SK-N-SH (cell line): Measurements from ENCODE around the gene ENOX1. TPM values are rescaled to one million over a fixed set of nuclear protein-coding genes. Genes with fewer than 3 reads are reported as not detected.

Experiments
- CTCF ChIA-PET: fragments of 300-600, 350-600 bp; formaldehyde crosslinking; extraction: SDS; loops from one replicate; lab custom pipeline; 2021; lab: Yijun Ruan, JAX
- POLR2A ChIA-PET: fragments of 350-600 bp; sonication (Branson Sonifier 250); formaldehyde crosslinking; extraction: SDS; loops from one replicate; lab custom pipeline; 2020; ENCODE audit warnings: antibody characterized with exemption, inconsistent platforms; lab: Yijun Ruan, JAX
- DNase-seq: peaks from one replicate; pipeline ENCODE4 v3.0.0; 2012
- H2AFZ ChIP-seq: fragments of 200-600 bp; sonication (generic); 2 replicates; pipeline ENCODE4 v1.8.1; 2016; ENCODE audit warnings: antibody characterized with exemption, mild to moderate bottlenecking, low read depth
- H3F3A ChIP-seq: fragments of 200-600 bp; sonication (generic); replicated peaks from 2 replicates; pipeline ENCODE3; 2016; ENCODE audit warnings: antibody characterized with exemption, mild to moderate bottlenecking; ENCODE audit not compliant: insufficient read depth
- H3K27ac ChIP-seq, 2 experiments: fragments of 200-500 bp in 1 of 2; fragments of 200-600 bp in 1 of 2; sonication (Bioruptor generic) in 1 of 2; sonication (generic), shearing (Covaris generic) in 1 of 2; 2 replicates each; pipeline versions ENCODE4 v1.5.1 to v1.6.1; 2014 to 2016; ENCODE audit warnings: low read depth in 2 of 2, inconsistent platforms in 1 of 2, low read length in 1 of 2, mild to moderate bottlenecking in 1 of 2, mixed read lengths in 1 of 2
- H3K27me3 ChIP-seq: fragments of 200-600 bp; sonication (generic), shearing (Covaris generic); 2 replicates; pipeline ENCODE4 v1.6.1; 2016; ENCODE audit warnings: mixed run types; ENCODE audit not compliant: insufficient read depth
- H3K36me3 ChIP-seq, 2 experiments: fragments of 200-500 bp in 1 of 2; fragments of 200-600 bp in 1 of 2; sonication (Bioruptor generic) in 1 of 2; sonication (generic) in 1 of 2; replicated peaks in 1 of 2; 2 replicates each; pipeline versions ENCODE3 to v1.5.1; 2014 to 2016; ENCODE audit warnings: low read length in 1 of 2, mild to moderate bottlenecking in 1 of 2; ENCODE audit not compliant: insufficient read depth in 2 of 2, control insufficient read depth in 1 of 2
- H3K4me1 ChIP-seq, 2 experiments: fragments of 200-500 bp in 1 of 2; fragments of 200-600 bp in 1 of 2; sonication (Bioruptor generic) in 1 of 2; sonication (generic), shearing (Covaris generic) in 1 of 2; 2 replicates each; pipeline versions ENCODE4 v1.5.1 to v1.6.1; 2014 to 2016; ENCODE audit warnings: low read depth in 1 of 2, low read length in 1 of 2, mixed run types in 1 of 2; ENCODE audit not compliant: insufficient read depth in 2 of 2, control insufficient read depth in 1 of 2
- H3K4me2 ChIP-seq: fragments of 200-600 bp; sonication (generic), shearing (Covaris generic); 2 replicates; pipeline ENCODE4 v1.6.1; 2017; ENCODE audit warnings: mixed run types
- H3K4me3 ChIP-seq, 2 experiments: fragments of 200-500 bp in 1 of 2; fragments of 200-600 bp in 1 of 2; sonication (Bioruptor generic) in 1 of 2; sonication (generic), shearing (Covaris generic) in 1 of 2; 2 replicates each; pipeline versions ENCODE4 v1.5.1 to v1.8.1; 2014 to 2016; ENCODE audit warnings: low read depth in 2 of 2, inconsistent platforms in 1 of 2, low read length in 1 of 2, mild to moderate bottlenecking in 1 of 2, mixed read lengths in 1 of 2, moderate library complexity in 1 of 2
- H3K79me2 ChIP-seq: fragments of 200-600 bp; sonication (generic); 2 replicates; pipeline ENCODE4 v1.8.1; 2017; ENCODE audit warnings: mild to moderate bottlenecking; ENCODE audit not compliant: insufficient read depth
- H3K9ac ChIP-seq: fragments of 200-600 bp; sonication (generic); 2 replicates; pipeline ENCODE4 v1.6.1; 2017; ENCODE audit warnings: mixed run types
- H3K9me2 ChIP-seq: fragments of 200-600 bp; sonication (generic); 2 replicates; pipeline ENCODE4 v1.6.1; 2017; ENCODE audit warnings: mixed run types
- H3K9me3 ChIP-seq: fragments of 200-600 bp; sonication (generic); 2 replicates; pipeline ENCODE4 v1.6.1; 2017; ENCODE audit warnings: mixed run types, mild to moderate bottlenecking, moderate library complexity
- H4K20me1 ChIP-seq: fragments of 200-600 bp; sonication (generic); 2 replicates; pipeline ENCODE4 v1.6.1; 2017; ENCODE audit warnings: mild to moderate bottlenecking, mixed run types; ENCODE audit not compliant: insufficient read depth
- CTCF ChIP-seq: fragments of 200-600 bp; sonication (generic); IDR thresholded peaks from 2 replicates; pipeline ENCODE4 v1.6.1; 2017; ENCODE audit warnings: antibody characterized with exemption, mild to moderate bottlenecking, moderate library complexity
- ELF1 ChIP-seq: IDR thresholded peaks from 2 replicates; pipeline ENCODE4 v1.4.0; 2012
- EP300 ChIP-seq, 2 experiments: IDR thresholded peaks; 2 replicates each; pipeline versions ENCODE4 v1.4.0 to v1.6.1; 2012; ENCODE audit warnings: borderline replicate concordance in 1 of 2, low read depth in 1 of 2, low read length in 1 of 2
- FOSL2 ChIP-seq: IDR thresholded peaks from 2 replicates; pipeline ENCODE4 v1.4.0; 2012; ENCODE audit warnings: low read depth, mild to moderate bottlenecking, moderate library complexity, borderline replicate concordance
- FOXJ3 ChIP-seq: sonication (generic); formaldehyde crosslinking; IDR thresholded peaks from 2 replicates; pipeline ENCODE4 v1.5.1; 2020; ENCODE audit warnings: mild to moderate bottlenecking, missing genetic modification reagents
- FOXM1 ChIP-seq: IDR thresholded peaks from 2 replicates; pipeline ENCODE4 v1.4.0; 2012; ENCODE audit warnings: low read depth, mild to moderate bottlenecking
- GABPA ChIP-seq: IDR thresholded peaks from 2 replicates; pipeline ENCODE4 v1.4.0; 2012; ENCODE audit warnings: low read depth, mild to moderate bottlenecking
- JUND ChIP-seq: IDR thresholded peaks from 2 replicates; pipeline ENCODE4 v1.4.0; 2012
- MAX ChIP-seq: IDR thresholded peaks from 2 replicates; pipeline ENCODE4 v1.4.0; 2012; ENCODE audit warnings: low read depth
- MXI1 ChIP-seq: IDR thresholded peaks from 2 replicates; pipeline ENCODE4 v1.6.1; 2012; ENCODE audit warnings: mild to moderate bottlenecking, low read depth, low read length, improper control_type of control experiment
- NFIC ChIP-seq: IDR thresholded peaks from 2 replicates; pipeline ENCODE4 v1.4.0; 2012; ENCODE audit warnings: borderline replicate concordance
- NRF1 ChIP-seq: IDR thresholded peaks from 2 replicates; pipeline ENCODE4 v1.6.1; 2012; ENCODE audit warnings: low read depth, mild to moderate bottlenecking, low read length
- POLR2AphosphoS5 ChIP-seq: IDR thresholded peaks from 2 replicates; pipeline ENCODE4 v1.6.1; 2012; ENCODE audit warnings: low read depth, low read length
- RAD21 ChIP-seq: IDR thresholded peaks from 2 replicates; pipeline ENCODE4 v1.6.1; 2012; ENCODE audit warnings: mild to moderate bottlenecking, low read length
- RCOR1 ChIP-seq: fragments of 150-350 bp; IDR thresholded peaks from 2 replicates; pipeline ENCODE4 v1.6.1; 2017; ENCODE audit warnings: antibody characterized with exemption, low read length
- REST ChIP-seq: IDR thresholded peaks from 2 replicates; pipeline ENCODE4 v1.6.1; 2012; ENCODE audit warnings: mild to moderate bottlenecking, low read depth, low read length, moderate library complexity
- RXRA ChIP-seq: IDR thresholded peaks from 2 replicates; pipeline ENCODE4 v1.4.0; 2012; ENCODE audit warnings: low read depth, mild to moderate bottlenecking, borderline replicate concordance
- SIN3A ChIP-seq: IDR thresholded peaks from 2 replicates; pipeline ENCODE4 v1.6.1; 2012; ENCODE audit warnings: low read depth, mild to moderate bottlenecking, low read length, moderate library complexity, borderline replicate concordance
- SMC3 ChIP-seq: IDR thresholded peaks from 2 replicates; pipeline ENCODE4 v1.6.1; 2012; ENCODE audit warnings: low read depth, low read length, improper control_type of control experiment
- TCF12 ChIP-seq: IDR thresholded peaks from 2 replicates; pipeline ENCODE4 v1.4.0; 2012
- TEAD4 ChIP-seq: IDR thresholded peaks from 2 replicates; pipeline ENCODE4 v1.4.0; 2012; ENCODE audit warnings: mild to moderate bottlenecking, borderline replicate concordance; ENCODE audit not compliant: insufficient read depth
- USF2 ChIP-seq: fragments of 150-350 bp; IDR thresholded peaks from 2 replicates; pipeline ENCODE4 v1.6.1; 2017; ENCODE audit warnings: antibody characterized with exemption, low read length, low read depth, borderline replicate concordance
- YY1 ChIP-seq: IDR thresholded peaks from 2 replicates; pipeline ENCODE4 v1.4.0; 2012; ENCODE audit warnings: low read depth, mild to moderate bottlenecking
- ZBTB33 ChIP-seq: IDR thresholded peaks from 2 replicates; pipeline ENCODE4 v1.4.0; 2012; ENCODE audit warnings: low read depth, borderline replicate concordance
- WGBS: methylation state at CpG from one replicate; pipeline ENCODE4 v1.1.6; 2017; ENCODE audit warnings: low lambda C conversion rate; 5-methylcytosine and 5-hydroxymethylcytosine counted together
- polyA plus RNA-seq, 3 experiments: library from polyadenylated mRNA; depleted of rRNA; stranded (reverse); fragments of >200 nt; gene quantifications; 2 replicates each; pipeline ENCODE4 v1.2.3, GENCODE V29; 2012

The ENOX1 gene
- polyA plus RNA-seq, 1 of the 3 experiments (the other 2 are of a cell fraction), result 5.8 TPM

- TF ChIP-seq USF2 (no peak), TCF12 (no peak)
- TF ChIP-seq, all 33 proteins: peak for 0
Measured at GRCh38 chr13:43475140-43475539, 311.6 kb downstream of the ENOX1 start (continued).

- POLR2A ChIA-PET, result no interaction called here
- no peak for TF ChIP-seq ELF1
- no peak for TF ChIP-seq TEAD4
- no peak for TF ChIP-seq POLR2AphosphoS5
- TF ChIP-seq ZBTB33, result no peak
- TF ChIP-seq RAD21, result peak; percentile 25; the same call in 1 of the 2 replicates
- TF ChIP-seq FOSL2, result no peak
- no peak for TF ChIP-seq MXI1
- no peak for TF ChIP-seq FOXM1
- peak in 1 of 2 experiments; percentile 84; a peak in 2 of 4 replicates for TF ChIP-seq EP300 (IDR thresholded peaks at IDR 0.05; ENCODE audit: borderline replicate concordance in 1 of 2, low read depth in 1 of 2, low read length in 1 of 2)
- no peak for TF ChIP-seq JUND
- TF ChIP-seq SMC3, result no peak
- TF ChIP-seq TCF12, result peak; percentile 48
- TF ChIP-seq YY1, result no peak
- no peak for TF ChIP-seq GABPA
- peak; percentile 56; the same call in 1 of the 2 replicates for TF ChIP-seq FOXJ3 (CRISPR knock-in tag)
- no peak for TF ChIP-seq MAX
- TF ChIP-seq SIN3A, result no peak
- no peak for TF ChIP-seq RXRA
- no peak for TF ChIP-seq CTCF
- no peak for TF ChIP-seq NRF1
- TF ChIP-seq NFIC, result peak; percentile 54
- peak; percentile 76 for TF ChIP-seq RCOR1
- TF ChIP-seq REST, result no peak
- no peak for TF ChIP-seq USF2
Measured at GRCh38 chr13:43473437-43473836, 313.3 kb downstream of the ENOX1 start.

More at GRCh38 chr13:43473437-43473836, 313.3 kb downstream of the ENOX1 start:
- H3K27ac ChIP-seq, result no peak overlapping the region
- no peak overlapping the region for H3K9ac ChIP-seq
- 85% methylated on average over 1 of the region's 1 CpG for WGBS
- peak; percentile 57 for DNase-seq
- no peaks in the 10 kb centered on the region for H3K9me2 ChIP-seq
- no peaks in the 10 kb centered on the region for H3K9me3 ChIP-seq
- no peaks in the 10 kb centered on the region for H3K36me3 ChIP-seq
- no peaks in the 10 kb centered on the region for H3K79me2 ChIP-seq
- H3K4me2 ChIP-seq, result no peak overlapping the region
- H3K27me3 ChIP-seq, result no peaks in the 10 kb centered on the region
- H3K4me1 ChIP-seq, result peaks cover 4 to 7% of the 10 kb centered on the region in 2 experiments; a peak in 3 of 4 replicates
- no peaks in the 10 kb centered on the region for H4K20me1 ChIP-seq
- H3K4me3 ChIP-seq, result no peak overlapping the region
- no peak overlapping the region for H2AFZ ChIP-seq
- CTCF ChIA-PET, result interaction anchor here (0.9 kb wide), 1 partner anchor 27 kb away, joined by 3 read pairs; no protein-coding TSS in a partner anchor
- peaks cover 7% of the 10 kb centered on the region for H3F3A ChIP-seq
